GM19238 (cell line): ENCODE measurements around the gene F2.
"Not testable (repeated sequence)": the region's sequence is repeated elsewhere in the genome, so short reads cannot be mapped to it uniquely, and the experiment has no call there.

Experiments used
- DNase-seq: peaks from one replicate; pipeline ENCODE4 v3.0.0; 2011; ENCODE audit warnings: low spot score; ENCODE audit not compliant: insufficient read length

The F2 gene

GRCh38 chr11:46684367-46684766, 34.6 kb upstream of the F2 start:
- no peak for DNase-seq

GRCh38 chr11:46686886-46687795, 31.9 kb upstream of the F2 start:
- no peak for DNase-seq

GRCh38 chr11:46690702-46691101, 28.3 kb upstream of the F2 start:
- DNase-seq, result no peak

- no peak for DNase-seq
These were observed 26.6 kb upstream of the F2 start for GRCh38 chr11:46692450-46692849.

GRCh38 chr11:46693597-46694012, 25.4 kb upstream of the F2 start:
- no peak for DNase-seq

GRCh38 chr11:46694072-46694471, 24.9 kb upstream of the F2 start:
- no peak for DNase-seq

GRCh38 chr11:46694607-46695006, 24.4 kb upstream of the F2 start:
- no peak for DNase-seq

- no peak for DNase-seq
These were observed 23.4 kb upstream of the F2 start for GRCh38 chr11:46695345-46696211.

GRCh38 chr11:46696212-46696558, 22.8 kb upstream of the F2 start:
- DNase-seq, result no peak

GRCh38 chr11:46697303-46697702, 21.7 kb upstream of the F2 start:
- DNase-seq, result no peak

GRCh38 chr11:46697723-46698122, 21.3 kb upstream of the F2 start:
- DNase-seq, result no peak

GRCh38 chr11:46698597-46698996, 20.4 kb upstream of the F2 start:
- no peak for DNase-seq

- peak; percentile 92 for DNase-seq
These were observed 18.6 kb upstream of the F2 start, which contains the start of the genes ARHGAP1 and ZNF408 for GRCh38 chr11:46700241-46701077. Gene ARHGAP1, minus strand, starts transcription at chr11:46700619. Its CDS starts 4,512 bp downstream, at chr11:46696107. Gene ZNF408, plus strand, starts transcription at chr11:46701031. Its CDS starts 17 bp downstream, at chr11:46701048.

GRCh38 chr11:46701078-46701654, 17.8 kb upstream of the F2 start:
- no peak for DNase-seq

- no peak for DNase-seq
These were observed 13.8 kb upstream of the F2 start for GRCh38 chr11:46705070-46705688.

GRCh38 chr11:46706886-46707285, 12.1 kb upstream of the F2 start:
- no peak for DNase-seq

- DNase-seq, result not testable (repeated sequence)
These were observed 9.7 kb upstream of the F2 start for GRCh38 chr11:46709351-46709750.

GRCh38 chr11:46710821-46711269, 8.2 kb upstream of the F2 start:
- DNase-seq, result no peak

- no peak for DNase-seq
These were observed 7.7 kb upstream of the F2 start for GRCh38 chr11:46711303-46711702.

- no peak for DNase-seq
These were observed 6.0 kb upstream of the F2 start for GRCh38 chr11:46712874-46713576.
